Epithelial cell of esophagus (primary cell): ENCODE results near the gene DYNLT5.
A peak's percentile ranks its signal among the peaks of the same experiment; 100 is the strongest.

Experiments used
- DNase-seq: peaks from one replicate; pipeline ENCODE4 v3.0.0; 2010; ENCODE audit warnings: low read depth
- H3K4me3 ChIP-seq: 2 replicates; pipeline ENCODE4 v1.5.1; 2011; ENCODE audit warnings: mild to moderate bottlenecking, low read length, control low read depth
- TF ChIP-seq, protein P1 (sequence below): IDR thresholded peaks from 2 replicates; pipeline ENCODE4 v1.5.1; 2011; ENCODE audit warnings: low read depth, mild to moderate bottlenecking, low read length, control low read depth, inconsistent platforms; ENCODE audit not compliant: insufficient read depth; ENCODE audit errors: missing control alignments

DYNLT5 gene

DNA sequence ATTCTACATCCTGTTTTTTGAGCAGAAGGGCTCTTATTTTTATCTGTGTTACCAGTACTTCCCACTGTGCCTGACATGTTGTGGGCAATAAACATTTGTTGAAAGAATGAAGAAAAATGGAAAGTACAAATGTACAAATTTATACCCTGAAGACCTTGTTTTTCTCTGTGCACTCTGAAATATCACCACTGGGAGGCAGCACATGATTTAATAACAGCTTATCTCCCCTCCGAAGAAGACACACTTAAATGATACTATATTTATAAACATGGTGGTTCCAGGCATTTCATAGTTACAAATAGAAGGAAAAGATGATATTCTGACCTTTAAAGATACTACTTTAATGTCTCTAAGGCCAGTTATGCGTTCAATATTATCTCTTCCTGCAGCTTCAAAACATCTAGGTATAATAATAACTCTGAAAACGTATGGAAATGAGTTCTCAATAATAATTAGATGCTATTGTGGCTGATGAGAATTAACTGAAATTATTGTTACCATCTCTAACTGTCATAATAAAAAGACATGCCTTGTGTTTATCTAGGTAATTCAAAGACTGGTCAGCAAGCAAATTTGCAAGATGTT lies 12.8 kb downstream of the DYNLT5 start:
- TF ChIP-seq, protein P1, sequence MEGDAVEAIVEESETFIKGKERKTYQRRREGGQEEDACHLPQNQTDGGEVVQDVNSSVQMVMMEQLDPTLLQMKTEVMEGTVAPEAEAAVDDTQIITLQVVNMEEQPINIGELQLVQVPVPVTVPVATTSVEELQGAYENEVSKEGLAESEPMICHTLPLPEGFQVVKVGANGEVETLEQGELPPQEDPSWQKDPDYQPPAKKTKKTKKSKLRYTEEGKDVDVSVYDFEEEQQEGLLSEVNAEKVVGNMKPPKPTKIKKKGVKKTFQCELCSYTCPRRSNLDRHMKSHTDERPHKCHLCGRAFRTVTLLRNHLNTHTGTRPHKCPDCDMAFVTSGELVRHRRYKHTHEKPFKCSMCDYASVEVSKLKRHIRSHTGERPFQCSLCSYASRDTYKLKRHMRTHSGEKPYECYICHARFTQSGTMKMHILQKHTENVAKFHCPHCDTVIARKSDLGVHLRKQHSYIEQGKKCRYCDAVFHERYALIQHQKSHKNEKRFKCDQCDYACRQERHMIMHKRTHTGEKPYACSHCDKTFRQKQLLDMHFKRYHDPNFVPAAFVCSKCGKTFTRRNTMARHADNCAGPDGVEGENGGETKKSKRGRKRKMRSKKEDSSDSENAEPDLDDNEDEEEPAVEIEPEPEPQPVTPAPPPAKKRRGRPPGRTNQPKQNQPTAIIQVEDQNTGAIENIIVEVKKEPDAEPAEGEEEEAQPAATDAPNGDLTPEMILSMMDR, result peak; percentile 74
- H3K4me3 ChIP-seq, result no peak overlapping the region
- peak; percentile 65 for DNase-seq

DNA sequence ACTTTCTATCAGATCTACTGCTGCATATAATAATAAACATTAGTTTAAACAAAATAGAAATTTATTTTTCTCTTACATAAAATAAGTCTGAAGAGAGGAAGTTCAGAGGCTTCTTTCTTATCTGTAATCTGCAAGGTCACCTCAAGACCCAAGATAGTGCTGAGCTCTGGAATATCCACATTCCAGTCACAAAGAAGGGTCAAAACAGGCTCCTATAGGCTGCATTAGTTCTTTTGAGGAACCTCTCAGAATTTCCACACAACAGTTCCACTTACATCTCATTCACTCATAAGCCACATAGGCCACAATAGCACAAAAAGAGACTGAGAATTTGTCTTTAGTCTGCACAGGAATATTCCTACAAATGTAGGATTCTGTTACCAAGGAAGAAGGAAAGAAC lies 15.4 kb downstream of the DYNLT5 start:
- no peak for DNase-seq
- TF ChIP-seq, protein P1, result no peak
- no peak overlapping the region for H3K4me3 ChIP-seq

DNA sequence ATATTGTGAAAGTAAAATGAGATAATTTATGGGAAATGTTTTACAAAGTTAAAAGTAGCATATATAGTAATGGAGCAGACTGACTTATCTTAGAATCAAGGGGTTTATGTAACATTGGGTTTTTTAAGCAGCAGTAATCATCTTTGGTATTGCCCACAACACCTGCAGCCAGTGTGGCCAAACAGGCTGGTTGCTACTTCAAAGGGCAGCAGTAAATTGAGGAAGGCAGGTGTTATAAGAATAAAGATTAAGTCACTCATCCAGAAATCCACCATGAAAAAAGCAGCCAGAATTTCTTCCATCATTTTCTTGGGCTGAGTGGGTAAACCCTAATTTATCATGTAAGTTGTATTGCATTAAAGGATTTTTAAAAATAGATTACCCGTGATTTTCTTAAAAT lies 16.7 kb downstream of the DYNLT5 start:
- DNase-seq, result no peak
- no peak overlapping the region for H3K4me3 ChIP-seq
- TF ChIP-seq, protein P1, result no peak

DNA sequence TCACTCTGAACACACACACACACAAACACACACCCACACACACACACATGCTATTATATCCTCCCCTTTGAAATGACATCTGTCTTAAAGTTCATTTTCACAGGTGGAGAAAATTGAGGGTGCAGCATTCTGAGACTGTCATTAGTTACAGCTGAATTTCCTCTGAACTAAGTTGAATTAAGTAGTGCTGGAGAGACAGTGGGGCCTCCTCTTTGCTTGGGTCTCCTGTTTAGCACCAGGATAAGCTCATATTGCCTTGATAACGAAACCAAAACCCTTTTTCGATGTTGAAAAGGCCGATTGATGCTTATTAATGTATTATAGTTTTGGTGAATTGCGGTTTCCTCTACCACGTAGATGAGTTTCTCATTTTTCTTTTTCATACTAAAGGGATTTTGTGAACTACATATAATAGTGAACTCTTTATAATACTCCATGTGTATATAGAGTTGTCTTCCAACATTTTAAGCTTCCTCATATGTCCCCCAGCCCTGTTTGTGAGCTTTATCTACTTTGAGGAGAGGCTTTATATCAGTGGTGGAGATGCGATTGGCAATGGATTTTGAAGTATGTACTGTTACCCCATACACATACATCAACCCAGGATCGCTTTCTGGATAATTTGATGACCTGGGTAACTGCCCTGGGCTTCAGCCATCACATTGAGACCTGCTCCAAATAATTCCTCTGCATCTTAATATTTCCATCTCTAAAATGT lies 17.4 kb downstream of the DYNLT5 start:
- TF ChIP-seq, protein P1, result no peak

DNA sequence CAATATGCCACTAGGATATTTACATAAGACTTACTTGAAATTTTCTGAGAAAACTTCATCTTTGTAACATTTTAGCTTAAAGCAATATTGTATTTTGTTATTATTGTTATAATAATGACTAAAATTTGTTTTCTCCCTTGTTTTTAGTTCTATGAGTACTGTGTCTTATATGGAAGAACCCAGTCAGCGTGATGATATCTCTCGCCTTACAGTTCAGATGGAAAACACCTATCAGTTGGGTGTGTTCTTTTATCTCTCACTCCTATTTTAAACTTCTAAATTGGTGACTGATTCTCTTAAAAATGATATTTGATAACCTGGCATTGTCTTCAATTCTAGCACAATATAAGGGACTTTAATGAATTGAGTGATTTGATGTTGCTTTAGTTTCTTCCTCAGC lies 18.0 kb downstream of the DYNLT5 start:
- no peak for DNase-seq
- TF ChIP-seq, protein P1, result no peak
- no peak overlapping the region for H3K4me3 ChIP-seq

More for the DNA sequence above, 17.4 kb downstream of the DYNLT5 start:
- DNase-seq, result no peak
- H3K4me3 ChIP-seq, result no peak overlapping the region

DNA sequence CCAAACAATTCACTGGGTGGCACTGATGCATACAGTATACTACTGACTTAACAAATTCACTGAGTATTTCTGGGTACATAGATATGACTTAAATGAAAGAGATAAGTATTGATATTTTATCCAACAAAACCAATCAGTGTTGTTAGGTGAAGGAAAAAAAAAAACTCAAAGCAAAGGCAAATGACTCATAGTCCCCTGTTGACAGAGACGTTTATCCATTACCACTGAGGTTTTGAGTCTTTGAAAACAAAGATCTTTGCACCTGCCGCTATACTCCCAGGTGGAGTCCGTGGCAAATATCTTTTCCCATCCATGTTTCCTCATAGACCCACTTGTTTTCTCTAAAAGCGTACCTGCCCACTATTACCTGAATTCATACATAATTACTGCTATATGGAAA lies 18.4 kb downstream of the DYNLT5 start:
- TF ChIP-seq, protein P1, result no peak
- DNase-seq, result peak; percentile 23
- no peak overlapping the region for H3K4me3 ChIP-seq

DNA sequence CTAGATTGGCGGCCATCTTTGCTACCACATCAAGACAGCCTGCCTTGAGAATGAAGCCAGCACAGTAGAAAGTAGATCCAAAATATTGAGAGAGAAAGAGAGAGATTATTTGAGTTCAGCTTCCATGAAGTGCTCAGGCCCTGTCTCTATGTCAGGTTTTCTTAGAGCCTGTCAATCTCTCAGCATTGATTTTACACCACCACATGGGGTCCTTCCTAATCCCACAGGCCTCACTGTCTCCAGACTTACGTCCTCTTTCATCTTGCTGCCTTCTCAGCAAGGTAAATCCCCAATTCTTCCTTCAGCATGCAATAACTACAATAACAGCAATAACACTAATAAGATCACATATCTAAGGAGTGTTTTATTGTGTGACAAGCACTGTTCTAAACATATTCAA lies 21.0 kb downstream of the DYNLT5 start:
- no peak overlapping the region for H3K4me3 ChIP-seq
- TF ChIP-seq, protein P1, result no peak
- DNase-seq, result no peak
